GM23338 (cell line): ENCODE results near the gene UGCG. TPM values are rescaled to one million over a fixed set of nuclear protein-coding genes. Genes with fewer than 3 reads are reported as not detected.

Experiments used
- ATAC-seq: fragments of 200-7000 bp; cut with Tn5 transposase; 3 replicates; pipeline ENCODE4 v1.9.1; 2020
- DNase-seq: peaks from one replicate; pipeline ENCODE4 v3.0.0-alpha.2; 2015; ENCODE audit warnings: low spot score
- H2AFZ ChIP-seq: fragments of 200-600 bp; sonication (generic); 2 replicates; pipeline ENCODE4 v1.8.0; 2016; ENCODE audit warnings: antibody characterized with exemption, mild to moderate bottlenecking, moderate library complexity
- H3F3A ChIP-seq: fragments of 200-600 bp; sonication (generic); replicated peaks from 2 replicates; pipeline ENCODE4 v1.8.0; 2017; ENCODE audit warnings: antibody characterized with exemption, mixed run types, low read depth
- H3K27ac ChIP-seq: fragments of 200-600 bp; sonication (generic); 2 replicates; pipeline ENCODE4 v1.6.1; 2016; ENCODE audit warnings: low read depth
- H3K27me3 ChIP-seq: fragments of 200-600 bp; sonication (generic); 2 replicates; pipeline ENCODE4 v1.8.0; 2016; ENCODE audit warnings: mild to moderate bottlenecking, mixed run types, moderate library complexity; ENCODE audit not compliant: insufficient read depth
- H3K36me3 ChIP-seq: fragments of 200-600 bp; sonication (generic); 2 replicates; pipeline ENCODE4 v1.8.0; 2016; ENCODE audit warnings: mild to moderate bottlenecking; ENCODE audit not compliant: insufficient read depth
- H3K4me1 ChIP-seq: fragments of 200-600 bp; sonication (generic); 2 replicates; pipeline ENCODE4 v1.8.0; 2016; ENCODE audit warnings: mild to moderate bottlenecking, moderate library complexity; ENCODE audit not compliant: insufficient read depth
- H3K4me2 ChIP-seq: fragments of 200-600 bp; sonication (generic); 2 replicates; pipeline ENCODE4 v1.7.1; 2017; ENCODE audit warnings: mixed run types
- H3K4me3 ChIP-seq: fragments of 200-600 bp; sonication (generic); 2 replicates; pipeline ENCODE4 v1.6.1; 2016; ENCODE audit warnings: mixed run types
- H3K79me2 ChIP-seq: fragments of 200-600 bp; sonication (generic); replicated peaks from 2 replicates; pipeline ENCODE4 v1.8.0; 2017; ENCODE audit warnings: mild to moderate bottlenecking; ENCODE audit not compliant: insufficient read depth
- H3K9me2 ChIP-seq: fragments of 200-600 bp; sonication (generic); 2 replicates; pipeline ENCODE4 v1.8.0; 2017; ENCODE audit not compliant: insufficient read depth
- H4K20me1 ChIP-seq: fragments of 200-600 bp; sonication (generic); replicated peaks from 2 replicates; pipeline ENCODE4 v1.8.0; 2017; ENCODE audit warnings: mild to moderate bottlenecking; ENCODE audit not compliant: insufficient read depth
- H3K27ac Mint-ChIP-seq: 2 replicates; pipeline ENCODE4 v1.8.0; 2020; ENCODE audit warnings: inconsistent platforms, mild to moderate bottlenecking, moderate library complexity, mixed read lengths
- H3K27me3 Mint-ChIP-seq: 3 replicates; pipeline ENCODE4 v1.8.0; 2022; ENCODE audit warnings: low read depth, mild to moderate bottlenecking, moderate library complexity, mixed read lengths, inconsistent platforms; ENCODE audit not compliant: insufficient read depth, poor library complexity
- H3K36me3 Mint-ChIP-seq: 3 replicates; pipeline ENCODE4 v1.8.0; 2021; ENCODE audit warnings: low read depth, mild to moderate bottlenecking, inconsistent platforms, moderate library complexity, mixed read lengths
- H3K4me1 Mint-ChIP-seq: 3 replicates; pipeline ENCODE4 v1.8.0; 2020; ENCODE audit warnings: mild to moderate bottlenecking, inconsistent platforms, mixed read lengths
- H3K4me3 Mint-ChIP-seq: 3 replicates; pipeline ENCODE4 v1.8.0; 2021; ENCODE audit warnings: moderate library complexity, mild to moderate bottlenecking, inconsistent platforms, mixed read lengths
- H3K9me3 Mint-ChIP-seq: 3 replicates; pipeline ENCODE4 v1.8.0; 2020; ENCODE audit warnings: moderate library complexity, mild to moderate bottlenecking, inconsistent platforms, mixed read lengths
- CREB1 ChIP-seq: fragments of 250-450 bp; sonication (Bioruptor Pico); IDR thresholded peaks from 2 replicates; pipeline ENCODE4 v1.5.0; 2020; ENCODE audit warnings: low read depth, mild to moderate bottlenecking, moderate library complexity
- EZH2 ChIP-seq: fragments of 200-600 bp; sonication (generic); IDR thresholded peaks from one replicate; pipeline ENCODE4 v1.8.0; 2017; ENCODE audit warnings: antibody characterized with exemption, mild to moderate bottlenecking, low read depth; ENCODE audit not compliant: unreplicated experiment
- REST ChIP-seq: IDR thresholded peaks from one replicate; pipeline ENCODE4 v1.6.1; 2018; ENCODE audit warnings: antibody characterized with exemption; ENCODE audit not compliant: unreplicated experiment
- ZNF114 ChIP-seq: fragments of 250-450 bp; sonication (Bioruptor Pico); IDR thresholded peaks from 2 replicates; pipeline ENCODE4 v1.5.0; 2020; ENCODE audit warnings: mild to moderate bottlenecking, moderate library complexity
- polyA plus RNA-seq: library from polyadenylated mRNA; unstranded; fragments of >200 nt; fragmentation: Nextera tagmentation; extraction: Ambion mirVana; gene quantifications from 2 replicates; pipeline ENCODE4 v1.2.1, GENCODE V29; 2016
- total RNA-seq: library from RNA; depleted of rRNA; stranded (reverse); fragments of >200 nt; shearing (Covaris generic); gene quantifications from 2 replicates; pipeline ENCODE4 v1.2.3, GENCODE V29; 2014
- TF ChIP-seq, protein P1 (sequence below): fragments of 250-450 bp; sonication (Bioruptor Pico); IDR thresholded peaks from 2 replicates; pipeline ENCODE4 v1.5.0; 2020; ENCODE audit warnings: mild to moderate bottlenecking, moderate library complexity
- TF ChIP-seq, protein P2 (sequence below), 2 experiments: fragments of 200-600 bp in 1 of 2; sonication (generic) in 1 of 2; conservative IDR thresholded peaks; 2 replicates each; pipeline versions ENCODE4 v1.5.1 to v1.6.1; 2016 to 2017; ENCODE audit warnings: antibody characterized with exemption in 2 of 2, low read depth in 2 of 2, mild to moderate bottlenecking in 2 of 2, moderate library complexity in 1 of 2

Gene UGCG
- total and polyA plus RNA-seq, 2 experiments from 2014 or later: 30.4 to 44.9 TPM

DNA sequence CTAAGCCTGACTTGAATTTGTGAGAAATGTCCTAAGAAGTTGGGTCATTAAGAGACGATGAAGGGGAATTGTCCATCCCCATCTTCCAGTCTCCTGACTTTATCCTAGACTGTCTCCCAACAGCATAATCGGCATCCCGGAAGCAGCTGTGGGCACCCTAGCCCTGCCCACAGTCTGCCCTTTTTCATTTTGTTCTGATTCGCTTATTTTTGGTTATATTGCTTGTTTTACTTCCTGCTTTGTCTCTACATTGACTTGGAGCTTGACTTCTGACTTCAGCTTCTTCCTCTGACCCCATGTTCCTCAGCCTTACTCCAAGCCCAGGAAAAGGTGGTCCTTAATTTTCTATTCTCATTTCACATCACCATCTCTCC is 41.8 kb downstream of the UGCG start:
- H3K27me3 Mint-ChIP-seq: peaks cover 6% of the 10 kb centered on the region
- peaks cover 4% of the 10 kb centered on the region; the same call in 2 of the 3 replicates for H3K36me3 Mint-ChIP-seq
- Histone ChIP-seq H3F3A (no peaks in the 10 kb centered on the region), H2AFZ (no peak overlapping the region), H3K27me3 (no peaks in the 10 kb centered on the region), H3K4me1 (no peaks in the 10 kb centered on the region), H3K4me2 (no peak overlapping the region), H4K20me1 (no peaks in the 10 kb centered on the region), H3K27ac (no peak overlapping the region), H3K9me2 (no peaks in the 10 kb centered on the region), H3K36me3 (no peaks in the 10 kb centered on the region), H3K4me3 (no peak overlapping the region), H3K79me2 (no peaks in the 10 kb centered on the region)
- ATAC-seq: no peak
- no peak overlapping the region for H3K27ac Mint-ChIP-seq
- TF ChIP-seq CREB1 (CRISPR knock-in tag): no peak
- TF ChIP-seq, protein P1, sequence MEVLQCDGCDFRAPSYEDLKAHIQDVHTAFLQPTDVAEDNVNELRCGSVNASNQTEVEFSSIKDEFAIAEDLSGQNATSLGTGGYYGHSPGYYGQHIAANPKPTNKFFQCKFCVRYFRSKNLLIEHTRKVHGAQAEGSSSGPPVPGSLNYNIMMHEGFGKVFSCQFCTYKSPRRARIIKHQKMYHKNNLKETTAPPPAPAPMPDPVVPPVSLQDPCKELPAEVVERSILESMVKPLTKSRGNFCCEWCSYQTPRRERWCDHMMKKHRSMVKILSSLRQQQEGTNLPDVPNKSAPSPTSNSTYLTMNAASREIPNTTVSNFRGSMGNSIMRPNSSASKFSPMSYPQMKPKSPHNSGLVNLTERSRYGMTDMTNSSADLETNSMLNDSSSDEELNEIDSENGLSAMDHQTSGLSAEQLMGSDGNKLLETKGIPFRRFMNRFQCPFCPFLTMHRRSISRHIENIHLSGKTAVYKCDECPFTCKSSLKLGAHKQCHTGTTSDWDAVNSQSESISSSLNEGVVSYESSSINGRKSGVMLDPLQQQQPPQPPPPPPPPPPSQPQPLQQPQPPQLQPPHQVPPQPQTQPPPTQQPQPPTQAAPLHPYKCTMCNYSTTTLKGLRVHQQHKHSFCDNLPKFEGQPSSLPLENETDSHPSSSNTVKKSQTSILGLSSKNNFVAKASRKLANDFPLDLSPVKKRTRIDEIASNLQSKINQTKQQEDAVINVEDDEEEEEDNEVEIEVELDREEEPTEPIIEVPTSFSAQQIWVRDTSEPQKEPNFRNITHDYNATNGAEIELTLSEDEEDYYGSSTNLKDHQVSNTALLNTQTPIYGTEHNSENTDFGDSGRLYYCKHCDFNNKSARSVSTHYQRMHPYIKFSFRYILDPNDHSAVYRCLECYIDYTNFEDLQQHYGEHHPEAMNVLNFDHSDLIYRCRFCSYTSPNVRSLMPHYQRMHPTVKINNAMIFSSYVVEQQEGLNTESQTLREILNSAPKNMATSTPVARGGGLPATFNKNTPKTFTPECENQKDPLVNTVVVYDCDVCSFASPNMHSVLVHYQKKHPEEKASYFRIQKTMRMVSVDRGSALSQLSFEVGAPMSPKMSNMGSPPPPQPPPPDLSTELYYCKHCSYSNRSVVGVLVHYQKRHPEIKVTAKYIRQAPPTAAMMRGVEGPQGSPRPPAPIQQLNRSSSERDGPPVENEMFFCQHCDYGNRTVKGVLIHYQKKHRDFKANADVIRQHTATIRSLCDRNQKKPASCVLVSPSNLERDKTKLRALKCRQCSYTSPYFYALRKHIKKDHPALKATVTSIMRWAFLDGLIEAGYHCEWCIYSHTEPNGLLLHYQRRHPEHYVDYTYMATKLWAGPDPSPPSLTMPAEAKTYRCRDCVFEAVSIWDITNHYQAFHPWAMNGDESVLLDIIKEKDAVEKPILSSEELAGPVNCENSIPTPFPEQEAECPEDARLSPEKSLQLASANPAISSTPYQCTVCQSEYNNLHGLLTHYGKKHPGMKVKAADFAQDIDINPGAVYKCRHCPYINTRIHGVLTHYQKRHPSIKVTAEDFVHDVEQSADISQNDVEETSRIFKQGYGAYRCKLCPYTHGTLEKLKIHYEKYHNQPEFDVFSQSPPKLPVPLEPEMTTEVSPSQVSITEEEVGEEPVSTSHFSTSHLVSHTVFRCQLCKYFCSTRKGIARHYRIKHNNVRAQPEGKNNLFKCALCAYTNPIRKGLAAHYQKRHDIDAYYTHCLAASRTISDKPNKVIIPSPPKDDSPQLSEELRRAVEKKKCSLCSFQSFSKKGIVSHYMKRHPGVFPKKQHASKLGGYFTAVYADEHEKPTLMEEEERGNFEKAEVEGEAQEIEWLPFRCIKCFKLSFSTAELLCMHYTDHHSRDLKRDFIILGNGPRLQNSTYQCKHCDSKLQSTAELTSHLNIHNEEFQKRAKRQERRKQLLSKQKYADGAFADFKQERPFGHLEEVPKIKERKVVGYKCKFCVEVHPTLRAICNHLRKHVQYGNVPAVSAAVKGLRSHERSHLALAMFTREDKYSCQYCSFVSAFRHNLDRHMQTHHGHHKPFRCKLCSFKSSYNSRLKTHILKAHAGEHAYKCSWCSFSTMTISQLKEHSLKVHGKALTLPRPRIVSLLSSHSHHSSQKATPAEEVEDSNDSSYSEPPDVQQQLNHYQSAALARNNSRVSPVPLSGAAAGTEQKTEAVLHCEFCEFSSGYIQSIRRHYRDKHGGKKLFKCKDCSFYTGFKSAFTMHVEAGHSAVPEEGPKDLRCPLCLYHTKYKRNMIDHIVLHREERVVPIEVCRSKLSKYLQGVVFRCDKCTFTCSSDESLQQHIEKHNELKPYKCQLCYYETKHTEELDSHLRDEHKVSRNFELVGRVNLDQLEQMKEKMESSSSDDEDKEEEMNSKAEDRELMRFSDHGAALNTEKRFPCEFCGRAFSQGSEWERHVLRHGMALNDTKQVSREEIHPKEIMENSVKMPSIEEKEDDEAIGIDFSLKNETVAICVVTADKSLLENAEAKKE (CRISPR knock-in tag): no peak
- TF ChIP-seq EZH2: no peak
- TF ChIP-seq, protein P2, sequence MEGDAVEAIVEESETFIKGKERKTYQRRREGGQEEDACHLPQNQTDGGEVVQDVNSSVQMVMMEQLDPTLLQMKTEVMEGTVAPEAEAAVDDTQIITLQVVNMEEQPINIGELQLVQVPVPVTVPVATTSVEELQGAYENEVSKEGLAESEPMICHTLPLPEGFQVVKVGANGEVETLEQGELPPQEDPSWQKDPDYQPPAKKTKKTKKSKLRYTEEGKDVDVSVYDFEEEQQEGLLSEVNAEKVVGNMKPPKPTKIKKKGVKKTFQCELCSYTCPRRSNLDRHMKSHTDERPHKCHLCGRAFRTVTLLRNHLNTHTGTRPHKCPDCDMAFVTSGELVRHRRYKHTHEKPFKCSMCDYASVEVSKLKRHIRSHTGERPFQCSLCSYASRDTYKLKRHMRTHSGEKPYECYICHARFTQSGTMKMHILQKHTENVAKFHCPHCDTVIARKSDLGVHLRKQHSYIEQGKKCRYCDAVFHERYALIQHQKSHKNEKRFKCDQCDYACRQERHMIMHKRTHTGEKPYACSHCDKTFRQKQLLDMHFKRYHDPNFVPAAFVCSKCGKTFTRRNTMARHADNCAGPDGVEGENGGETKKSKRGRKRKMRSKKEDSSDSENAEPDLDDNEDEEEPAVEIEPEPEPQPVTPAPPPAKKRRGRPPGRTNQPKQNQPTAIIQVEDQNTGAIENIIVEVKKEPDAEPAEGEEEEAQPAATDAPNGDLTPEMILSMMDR (conservative IDR thresholded peaks at IDR 0.05; ENCODE audit: low read depth in 2 of 2): no peak
- TF ChIP-seq ZNF114: no peak
- TF ChIP-seq REST: no peak
- peaks cover 10% of the 10 kb centered on the region; the same call in 2 of the 3 replicates for H3K4me1 Mint-ChIP-seq
- no peak overlapping the region for H3K4me3 Mint-ChIP-seq
- H3K9me3 Mint-ChIP-seq: no peaks in the 10 kb centered on the region
- DNase-seq: no peak
